SK-N-SH (cell line): Measurements from ENCODE around the gene SLC35D3. TPM values are rescaled to one million over a fixed set of nuclear protein-coding genes. Genes with fewer than 3 reads are reported as not detected.

Experiments
- CTCF ChIA-PET: fragments of 300-600, 350-600 bp; formaldehyde crosslinking; extraction: SDS; loops from one replicate; lab custom pipeline; 2021; lab: Yijun Ruan, JAX
- POLR2A ChIA-PET: fragments of 350-600 bp; sonication (Branson Sonifier 250); formaldehyde crosslinking; extraction: SDS; loops from one replicate; lab custom pipeline; 2020; ENCODE audit warnings: antibody characterized with exemption, inconsistent platforms; lab: Yijun Ruan, JAX
- DNase-seq: peaks from one replicate; pipeline ENCODE4 v3.0.0; 2012
- H2AFZ ChIP-seq: fragments of 200-600 bp; sonication (generic); 2 replicates; pipeline ENCODE4 v1.8.1; 2016; ENCODE audit warnings: antibody characterized with exemption, mild to moderate bottlenecking, low read depth
- H3F3A ChIP-seq: fragments of 200-600 bp; sonication (generic); replicated peaks from 2 replicates; pipeline ENCODE3; 2016; ENCODE audit warnings: antibody characterized with exemption, mild to moderate bottlenecking; ENCODE audit not compliant: insufficient read depth
- H3K27ac ChIP-seq, 2 experiments: fragments of 200-500 bp in 1 of 2; fragments of 200-600 bp in 1 of 2; sonication (Bioruptor generic) in 1 of 2; sonication (generic), shearing (Covaris generic) in 1 of 2; 2 replicates each; pipeline versions ENCODE4 v1.5.1 to v1.6.1; 2014 to 2016; ENCODE audit warnings: low read depth in 2 of 2, inconsistent platforms in 1 of 2, low read length in 1 of 2, mild to moderate bottlenecking in 1 of 2, mixed read lengths in 1 of 2
- H3K27me3 ChIP-seq: fragments of 200-600 bp; sonication (generic), shearing (Covaris generic); 2 replicates; pipeline ENCODE4 v1.6.1; 2016; ENCODE audit warnings: mixed run types; ENCODE audit not compliant: insufficient read depth
- H3K36me3 ChIP-seq, 2 experiments: fragments of 200-500 bp in 1 of 2; fragments of 200-600 bp in 1 of 2; sonication (Bioruptor generic) in 1 of 2; sonication (generic) in 1 of 2; replicated peaks in 1 of 2; 2 replicates each; pipeline versions ENCODE3 to v1.5.1; 2014 to 2016; ENCODE audit warnings: low read length in 1 of 2, mild to moderate bottlenecking in 1 of 2; ENCODE audit not compliant: insufficient read depth in 2 of 2, control insufficient read depth in 1 of 2
- H3K4me1 ChIP-seq, 2 experiments: fragments of 200-500 bp in 1 of 2; fragments of 200-600 bp in 1 of 2; sonication (Bioruptor generic) in 1 of 2; sonication (generic), shearing (Covaris generic) in 1 of 2; 2 replicates each; pipeline versions ENCODE4 v1.5.1 to v1.6.1; 2014 to 2016; ENCODE audit warnings: low read depth in 1 of 2, low read length in 1 of 2, mixed run types in 1 of 2; ENCODE audit not compliant: insufficient read depth in 2 of 2, control insufficient read depth in 1 of 2
- H3K4me2 ChIP-seq: fragments of 200-600 bp; sonication (generic), shearing (Covaris generic); 2 replicates; pipeline ENCODE4 v1.6.1; 2017; ENCODE audit warnings: mixed run types
- H3K4me3 ChIP-seq, 2 experiments: fragments of 200-500 bp in 1 of 2; fragments of 200-600 bp in 1 of 2; sonication (Bioruptor generic) in 1 of 2; sonication (generic), shearing (Covaris generic) in 1 of 2; 2 replicates each; pipeline versions ENCODE4 v1.5.1 to v1.8.1; 2014 to 2016; ENCODE audit warnings: low read depth in 2 of 2, inconsistent platforms in 1 of 2, low read length in 1 of 2, mild to moderate bottlenecking in 1 of 2, mixed read lengths in 1 of 2, moderate library complexity in 1 of 2
- H3K79me2 ChIP-seq: fragments of 200-600 bp; sonication (generic); 2 replicates; pipeline ENCODE4 v1.8.1; 2017; ENCODE audit warnings: mild to moderate bottlenecking; ENCODE audit not compliant: insufficient read depth
- H3K9ac ChIP-seq: fragments of 200-600 bp; sonication (generic); 2 replicates; pipeline ENCODE4 v1.6.1; 2017; ENCODE audit warnings: mixed run types
- H3K9me2 ChIP-seq: fragments of 200-600 bp; sonication (generic); 2 replicates; pipeline ENCODE4 v1.6.1; 2017; ENCODE audit warnings: mixed run types
- H3K9me3 ChIP-seq: fragments of 200-600 bp; sonication (generic); 2 replicates; pipeline ENCODE4 v1.6.1; 2017; ENCODE audit warnings: mixed run types, mild to moderate bottlenecking, moderate library complexity
- H4K20me1 ChIP-seq: fragments of 200-600 bp; sonication (generic); 2 replicates; pipeline ENCODE4 v1.6.1; 2017; ENCODE audit warnings: mild to moderate bottlenecking, mixed run types; ENCODE audit not compliant: insufficient read depth
- CHD2 ChIP-seq: fragments of 150-350 bp; IDR thresholded peaks from 2 replicates; pipeline ENCODE4 v1.6.1; 2018; ENCODE audit warnings: low read length; ENCODE audit not compliant: partially characterized antibody
- CTCF ChIP-seq: fragments of 200-600 bp; sonication (generic); IDR thresholded peaks from 2 replicates; pipeline ENCODE4 v1.6.1; 2017; ENCODE audit warnings: antibody characterized with exemption, mild to moderate bottlenecking, moderate library complexity
- ELF1 ChIP-seq: IDR thresholded peaks from 2 replicates; pipeline ENCODE4 v1.4.0; 2012
- EP300 ChIP-seq, 2 experiments: IDR thresholded peaks; 2 replicates each; pipeline versions ENCODE4 v1.4.0 to v1.6.1; 2012; ENCODE audit warnings: borderline replicate concordance in 1 of 2, low read depth in 1 of 2, low read length in 1 of 2
- EZH2phosphoT487 ChIP-seq: fragments of 200-600 bp; sonication (generic); IDR thresholded peaks from 2 replicates; pipeline ENCODE4 v1.6.1; 2017; ENCODE audit warnings: low read depth, mixed run types, mild to moderate bottlenecking, antibody characterized with exemption, moderate library complexity, borderline replicate concordance
- FOSL2 ChIP-seq: IDR thresholded peaks from 2 replicates; pipeline ENCODE4 v1.4.0; 2012; ENCODE audit warnings: low read depth, mild to moderate bottlenecking, moderate library complexity, borderline replicate concordance
- JUND ChIP-seq: IDR thresholded peaks from 2 replicates; pipeline ENCODE4 v1.4.0; 2012
- NFIC ChIP-seq: IDR thresholded peaks from 2 replicates; pipeline ENCODE4 v1.4.0; 2012; ENCODE audit warnings: borderline replicate concordance
- NRF1 ChIP-seq: IDR thresholded peaks from 2 replicates; pipeline ENCODE4 v1.6.1; 2012; ENCODE audit warnings: low read depth, mild to moderate bottlenecking, low read length
- PBX3 ChIP-seq: IDR thresholded peaks from 2 replicates; pipeline ENCODE4; 2012
- POLR2AphosphoS5 ChIP-seq: IDR thresholded peaks from 2 replicates; pipeline ENCODE4 v1.6.1; 2012; ENCODE audit warnings: low read depth, low read length
- RCOR1 ChIP-seq: fragments of 150-350 bp; IDR thresholded peaks from 2 replicates; pipeline ENCODE4 v1.6.1; 2017; ENCODE audit warnings: antibody characterized with exemption, low read length
- REST ChIP-seq: IDR thresholded peaks from 2 replicates; pipeline ENCODE4 v1.6.1; 2012; ENCODE audit warnings: mild to moderate bottlenecking, low read depth, low read length, moderate library complexity
- RFX5 ChIP-seq: IDR thresholded peaks from 2 replicates; pipeline ENCODE4 v1.6.1; 2012; ENCODE audit warnings: mild to moderate bottlenecking, improper control_type of control experiment, low read length
- RXRA ChIP-seq: IDR thresholded peaks from 2 replicates; pipeline ENCODE4 v1.4.0; 2012; ENCODE audit warnings: low read depth, mild to moderate bottlenecking, borderline replicate concordance
- SIN3A ChIP-seq: IDR thresholded peaks from 2 replicates; pipeline ENCODE4 v1.6.1; 2012; ENCODE audit warnings: low read depth, mild to moderate bottlenecking, low read length, moderate library complexity, borderline replicate concordance
- SMC3 ChIP-seq: IDR thresholded peaks from 2 replicates; pipeline ENCODE4 v1.6.1; 2012; ENCODE audit warnings: low read depth, low read length, improper control_type of control experiment
- TAF1 ChIP-seq: IDR thresholded peaks from 2 replicates; pipeline ENCODE4 v1.6.1; 2012; ENCODE audit warnings: low read depth, mild to moderate bottlenecking, low read length, moderate library complexity, borderline replicate concordance
- TCF12 ChIP-seq: IDR thresholded peaks from 2 replicates; pipeline ENCODE4 v1.4.0; 2012
- TEAD4 ChIP-seq: IDR thresholded peaks from 2 replicates; pipeline ENCODE4 v1.4.0; 2012; ENCODE audit warnings: mild to moderate bottlenecking, borderline replicate concordance; ENCODE audit not compliant: insufficient read depth
- USF1 ChIP-seq: IDR thresholded peaks from 2 replicates; pipeline ENCODE4 v1.4.0; 2012; ENCODE audit warnings: low read depth, borderline replicate concordance
- WGBS: methylation state at CpG from one replicate; pipeline ENCODE4 v1.1.6; 2017; ENCODE audit warnings: low lambda C conversion rate; 5-methylcytosine and 5-hydroxymethylcytosine counted together
- polyA plus RNA-seq, 3 experiments: library from polyadenylated mRNA; depleted of rRNA; stranded (reverse); fragments of >200 nt; gene quantifications; 2 replicates each; pipeline ENCODE4 v1.2.3, GENCODE V29; 2012

Gene SLC35D3
- polyA plus RNA-seq, 1 of the 3 experiments (the other 2 are of a cell fraction), result 0.05 TPM

- TF ChIP-seq POLR2AphosphoS5 (no peak), EZH2phosphoT487 (no peak)
Measured at GRCh38 chr6:136967876-136968752, 46.0 kb downstream of the SLC35D3 start (continued).

- Histone ChIP-seq H3F3A (no peaks in the 10 kb centered on the region), H3K27me3 (no peaks in the 10 kb centered on the region), H3K79me2 (no peaks in the 10 kb centered on the region), H3K9me2 (no peaks in the 10 kb centered on the region), H3K27ac (peak overlapping the region in 1 of 2 experiments; percentile 99; a peak in 2 of 4 replicates), H3K4me2 (no peak overlapping the region), H3K36me3 (no peaks in the 10 kb centered on the region), H3K9me3 (no peaks in the 10 kb centered on the region), H2AFZ (no peak overlapping the region), H3K9ac (no peak overlapping the region), H3K4me1 (peaks cover 0 to 40% of the 10 kb centered on the region in 2 experiments; a peak in 2 of 4 replicates), H3K4me3 (no peak overlapping the region), H4K20me1 (no peaks in the 10 kb centered on the region)
- peak; percentile 81 for DNase-seq
- ChIA-PET CTCF (interaction anchor here (0.6 to 6.2 kb wide), 15 partner anchors 8 to 345 kb away, joined by 3 to 37 read pairs (median 4); partner anchors contain the start of gene SLC35D3), POLR2A (interaction anchor here (1.0 to 7.1 kb wide), 9 partner anchors 9 to 75 kb away, joined by 3 to 93 read pairs (median 13); partner anchors contain the start of genes IL20RA and SLC35D3)
- WGBS, result 20% methylated on average over 7 of the region's 7 CpGs
- TF ChIP-seq TEAD4 (0 out of 2 replicates have a peak, but pooled peaks have one; percentile 38), ELF1 (no peak), SIN3A (no peak), CTCF (no peak), TCF12 (peak; percentile 85), USF1 (no peak), RCOR1 (peak; percentile 93), TAF1 (no peak), JUND (no peak), NRF1 (no peak), SMC3 (no peak), EP300 (IDR thresholded peaks at IDR 0.05; ENCODE audit: borderline replicate concordance in 1 of 2, low read depth in 1 of 2, low read length in 1 of 2) (peak in 1 of 2 experiments; percentile 99; a peak in 2 of 4 replicates), NFIC (peak; percentile 29; the same call in 1 of the 2 replicates), POLR2AphosphoS5 (peak; percentile 65), REST (no peak), CHD2 (peak; percentile 83), RXRA (no peak), RFX5 (no peak), FOSL2 (no peak), PBX3 (no peak)
Measured at GRCh38 chr6:136968837-136969236, 46.7 kb downstream of the SLC35D3 start.
